Measurements from ENCODE around the gene P4HTM.

Gene P4HTM

DNA sequence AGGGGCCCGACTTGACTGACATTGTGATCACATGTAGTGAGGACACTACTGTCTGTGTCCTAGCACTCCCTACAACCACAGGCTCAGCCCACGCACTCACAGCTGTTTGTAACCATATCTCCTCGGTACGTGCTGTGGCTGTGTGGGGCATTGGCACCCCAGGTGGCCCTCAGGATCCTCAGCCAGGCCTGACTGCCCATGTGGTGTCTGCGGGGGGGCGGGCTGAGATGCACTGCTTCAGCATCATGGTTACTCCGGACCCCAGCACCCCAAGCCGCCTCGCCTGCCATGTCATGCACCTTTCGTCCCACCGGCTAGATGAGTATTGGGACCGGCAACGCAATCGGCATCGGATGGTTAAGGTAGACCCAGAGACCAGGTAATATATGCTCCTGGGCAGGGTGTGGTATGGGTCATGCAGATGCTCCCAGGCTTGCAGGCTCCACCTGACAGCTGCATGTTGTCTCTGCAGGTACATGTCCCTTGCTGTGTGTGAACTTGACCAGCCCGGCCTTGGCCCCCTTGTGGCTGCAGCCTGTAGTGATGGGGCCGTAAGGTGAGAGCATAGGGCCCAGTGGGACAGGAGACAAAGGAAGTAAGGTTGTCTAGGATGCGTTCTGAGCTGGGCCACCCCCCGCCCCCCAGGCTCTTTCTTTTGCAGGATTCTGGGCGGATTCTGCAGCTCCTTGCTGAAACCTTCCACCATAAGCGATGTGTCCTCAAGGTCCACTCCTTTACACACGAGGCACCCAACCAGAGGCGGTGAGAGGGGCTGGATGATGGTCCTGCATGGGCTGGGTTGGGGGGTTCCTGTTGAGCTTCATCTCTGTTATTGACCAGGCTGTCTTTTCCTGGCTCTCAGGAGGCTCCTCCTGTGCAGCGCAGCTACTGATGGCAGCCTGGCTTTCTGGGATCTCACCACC is 24.0 kb downstream of the P4HTM start:
- DNase-seq (ENCODE audit: extremely low read depth, low read depth) = no peak
- TF ChIP-seq CTCF (IDR thresholded peaks at IDR 0.05; ENCODE audit: low read depth, low read length, missing control alignments) = peak; percentile 74
- H3K4me3 ChIP-seq (replicated peaks; ENCODE audit: low read depth, low read length) = no peak overlapping the region

DNA sequence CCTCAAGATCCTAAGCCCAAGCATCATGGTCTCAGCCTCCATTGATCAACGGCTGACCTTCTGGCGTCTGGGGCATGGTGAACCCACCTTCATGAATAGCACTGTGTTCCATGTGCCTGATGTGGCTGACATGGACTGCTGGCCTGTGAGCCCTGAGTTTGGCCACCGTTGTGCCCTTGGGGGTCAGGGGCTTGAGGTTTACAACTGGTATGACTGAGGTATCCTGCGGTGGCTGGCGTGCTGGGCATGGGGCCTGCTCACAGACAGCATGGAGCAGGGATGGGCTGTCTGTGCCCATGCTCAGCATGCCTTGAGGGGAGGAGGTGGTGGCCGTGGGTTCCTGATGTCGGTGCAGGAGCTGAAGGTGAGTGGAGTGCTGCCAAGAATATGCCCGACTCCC is 25.0 kb downstream of the P4HTM start:
- DNase-seq (ENCODE audit: extremely low read depth, low read depth) = no peak
- H3K4me3 ChIP-seq (replicated peaks; ENCODE audit: low read depth, low read length) = no peak overlapping the region
- no peak for TF ChIP-seq CTCF (IDR thresholded peaks at IDR 0.05; ENCODE audit: low read depth, low read length, missing control alignments)

DNA sequence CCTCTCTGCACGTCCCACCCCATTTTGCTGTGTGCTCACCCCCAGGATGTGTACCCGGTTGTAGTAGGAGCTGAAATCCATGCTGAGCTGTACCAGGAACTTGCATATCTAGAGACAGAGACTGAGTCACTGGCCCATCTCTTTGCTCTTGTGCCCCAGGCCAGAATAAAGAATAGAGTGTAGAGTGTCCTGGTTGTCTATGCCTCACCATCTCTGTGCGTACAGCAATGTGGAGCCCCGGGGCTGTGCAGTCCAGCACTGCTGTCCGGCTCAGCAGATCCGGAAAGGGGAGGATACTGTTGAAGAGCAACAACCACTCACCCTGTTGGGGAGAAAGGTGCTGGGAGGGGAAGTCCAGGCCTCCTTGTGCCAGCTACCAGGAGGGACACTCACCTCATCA is 25.7 kb downstream of the P4HTM start:
- no peak for TF ChIP-seq CTCF (IDR thresholded peaks at IDR 0.05; ENCODE audit: low read depth, low read length, missing control alignments)

DNA sequence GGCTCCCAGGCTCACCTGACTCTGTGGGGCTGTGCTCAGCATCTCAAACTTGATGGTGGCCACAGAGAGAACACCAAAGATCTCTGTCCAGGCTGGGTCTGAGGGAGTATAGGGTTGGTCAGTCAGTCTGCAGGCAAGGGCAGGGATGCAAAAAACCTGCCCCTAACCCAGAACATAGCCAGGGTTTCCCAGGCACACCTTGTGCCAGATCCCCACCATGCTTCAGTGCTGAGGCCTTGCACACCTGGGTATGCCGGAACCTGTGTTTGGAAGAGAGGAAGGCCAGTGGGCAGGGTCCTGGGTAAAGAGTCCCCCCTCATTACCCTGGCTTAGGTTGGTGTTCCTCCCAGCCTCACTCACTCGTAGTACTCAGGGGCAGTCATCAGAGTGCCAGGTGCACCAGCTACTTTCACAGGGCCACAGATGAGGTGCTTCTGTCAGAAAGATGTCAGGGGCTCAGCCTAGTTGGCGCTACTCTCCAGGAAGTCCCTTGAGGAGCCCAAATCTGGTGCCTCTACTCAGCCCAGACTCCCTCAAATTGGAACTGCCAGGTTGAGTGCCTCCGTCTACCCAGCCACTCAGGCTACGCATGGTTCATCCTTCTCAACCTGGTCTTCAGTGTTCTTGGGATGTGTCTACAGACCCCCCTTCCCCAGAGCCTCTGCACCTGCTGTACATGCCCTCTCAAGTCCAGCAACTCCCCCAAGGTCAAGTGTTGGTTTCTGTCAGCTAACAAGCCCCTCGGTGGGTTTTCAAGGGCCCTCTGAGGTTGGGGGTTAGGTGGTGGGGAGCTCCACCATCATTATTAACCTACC is 26.6 kb downstream of the P4HTM start:
- H3K4me3 ChIP-seq (replicated peaks; ENCODE audit: low read depth, low read length) = no peak overlapping the region
- DNase-seq (ENCODE audit: extremely low read depth, low read depth) = no peak
- TF ChIP-seq CTCF (IDR thresholded peaks at IDR 0.05; ENCODE audit: low read depth, low read length, missing control alignments) = no peak

More for the DNA sequence above, 25.7 kb downstream of the P4HTM start:
- DNase-seq (ENCODE audit: extremely low read depth, low read depth) = no peak
- no peak overlapping the region for H3K4me3 ChIP-seq (replicated peaks; ENCODE audit: low read depth, low read length)

DNA sequence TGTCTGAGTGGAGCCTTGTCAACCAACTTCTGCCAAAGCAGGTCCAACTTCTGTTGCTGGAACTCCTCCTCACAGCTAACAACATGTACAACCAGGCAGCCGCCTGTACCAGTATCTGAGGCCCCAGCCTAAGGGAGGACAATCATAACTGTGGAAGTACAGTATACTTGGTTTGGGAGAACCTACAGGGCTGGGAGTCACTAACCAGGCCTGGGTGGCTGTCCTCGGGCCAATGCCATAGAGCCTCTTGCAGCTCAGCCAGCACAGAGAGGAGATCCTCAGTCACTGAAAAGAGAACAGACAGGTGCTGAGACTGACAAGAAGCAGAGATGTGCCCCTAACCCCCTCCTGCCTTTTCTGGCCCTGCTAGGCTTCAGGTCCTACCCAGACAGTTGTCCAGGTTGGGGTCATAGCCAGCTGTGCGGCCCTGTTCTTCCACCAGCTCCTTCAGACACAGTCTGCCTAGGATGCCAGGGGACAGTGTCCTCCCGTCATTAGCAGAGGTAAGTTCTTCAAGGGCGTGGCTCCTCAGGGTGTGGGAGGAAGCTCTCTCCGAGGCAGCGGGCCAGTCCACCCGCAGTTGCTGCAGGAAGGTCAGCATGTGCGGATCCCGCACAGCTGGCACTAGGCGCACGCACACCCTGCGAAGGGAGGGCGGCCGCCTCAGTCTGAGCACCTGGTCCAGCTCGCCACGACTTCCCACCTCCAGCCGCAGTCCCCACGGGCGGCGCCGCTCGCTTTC is 27.4 kb downstream of the P4HTM start:
- peak overlapping the region; percentile 72 for H3K4me3 ChIP-seq (replicated peaks; ENCODE audit: low read depth, low read length)
- TF ChIP-seq CTCF (IDR thresholded peaks at IDR 0.05; ENCODE audit: low read depth, low read length, missing control alignments) = no peak
- DNase-seq (ENCODE audit: extremely low read depth, low read depth) = no peak

- DNase-seq (ENCODE audit: extremely low read depth, low read depth) = no peak
- no peak for TF ChIP-seq CTCF (IDR thresholded peaks at IDR 0.05; ENCODE audit: low read depth, low read length, missing control alignments)
- peak within 1 kb of the TSS; percentile 72 for H3K4me3 ChIP-seq (replicated peaks; ENCODE audit: low read depth, low read length)
Observed at GRCh38 chr3:49017971-49018706, 28.1 kb downstream of the P4HTM start, which contains the start of gene DALRD3. Gene DALRD3, minus strand, starts transcription at chr3:49018580. Its CDS starts 16 bp downstream, at chr3:49018564.

Data from HFF-Myc (cell line).